Liver (tissue), 9 donors: ENCODE data around the gene GUK1. TPM values are rescaled to one million over a fixed set of nuclear protein-coding genes. Genes with fewer than 3 reads are reported as not detected.

Experiments used
- DNase-seq: peaks from one replicate; pipeline ENCODE4 v3.0.0-alpha.2; 2017; ENCODE audit warnings: low spot score
- H3K27ac ChIP-seq, 2 donors: one replicate each; pipeline ENCODE4 v1.7.0; 2013; ENCODE audit warnings: inconsistent platforms in 2 of 2, low read length in 2 of 2, control low read depth in 1 of 2, low read depth in 1 of 2, mild to moderate bottlenecking in 1 of 2
- H3K27me3 ChIP-seq, 4 donors: one replicate each; pipeline versions ENCODE4 v1.6.1 to v1.7.0; 2013; ENCODE audit warnings: low read length in 3 of 4, inconsistent platforms in 1 of 4, mild to moderate bottlenecking in 1 of 4, moderate library complexity in 1 of 4; ENCODE audit not compliant: control insufficient read depth in 4 of 4, insufficient read depth in 4 of 4
- H3K36me3 ChIP-seq, 4 donors: one replicate each; pipeline versions ENCODE4 v1.6.1 to v1.7.0; 2013; ENCODE audit warnings: low read length in 3 of 4, mild to moderate bottlenecking in 3 of 4, low read depth in 1 of 4, moderate library complexity in 1 of 4; ENCODE audit not compliant: control insufficient read depth in 4 of 4, insufficient read depth in 3 of 4
- H3K4me1 ChIP-seq, 4 donors: one replicate each; pipeline versions ENCODE4 v1.6.1 to v1.7.0; 2013; ENCODE audit warnings: low read length in 3 of 4, mild to moderate bottlenecking in 3 of 4, moderate library complexity in 1 of 4; ENCODE audit not compliant: control insufficient read depth in 4 of 4, insufficient read depth in 4 of 4
- H3K4me3 ChIP-seq, 3 donors: one replicate each; pipeline versions ENCODE4 v1.6.1 to v1.7.0; 2013; ENCODE audit warnings: low read length in 3 of 3, control low read depth in 1 of 3, low read depth in 1 of 3, mild to moderate bottlenecking in 1 of 3
- H3K9ac ChIP-seq, 2 donors: one replicate each; pipeline ENCODE4 v1.7.0; 2013; ENCODE audit warnings: low read length in 2 of 2, mild to moderate bottlenecking in 2 of 2, moderate library complexity in 2 of 2, control low read depth in 1 of 2, low read depth in 1 of 2
- H3K9me3 ChIP-seq, 4 donors: one replicate each; pipeline versions ENCODE4 v1.6.1 to v1.7.0; 2013; ENCODE audit warnings: low read length in 3 of 4; ENCODE audit not compliant: control insufficient read depth in 4 of 4
- EGR1 ChIP-seq, 2 donors: IDR thresholded peaks; 2 replicates each; pipeline ENCODE4 v1.6.1; 2016 to 2018; ENCODE audit warnings: antibody characterized with exemption in 2 of 2, low read depth in 2 of 2
- FOXA2 ChIP-seq: IDR thresholded peaks from 2 replicates; pipeline ENCODE4 v1.6.1; 2016; ENCODE audit warnings: antibody characterized with exemption
- GABPA ChIP-seq, 2 donors: IDR thresholded peaks in 1 of 2; conservative IDR thresholded peaks in 1 of 2; 2 replicates each; pipeline ENCODE4 v1.6.1; 2016; ENCODE audit warnings: antibody characterized with exemption in 2 of 2, mild to moderate bottlenecking in 1 of 2, moderate library complexity in 1 of 2
- HNF4A ChIP-seq, 2 donors: conservative IDR thresholded peaks; 2 replicates each; pipeline ENCODE4 v1.6.1; 2016; ENCODE audit warnings: antibody characterized with exemption in 2 of 2, mild to moderate bottlenecking in 2 of 2
- HNF4G ChIP-seq: IDR thresholded peaks from 2 replicates; pipeline ENCODE4 v1.6.1; 2016; ENCODE audit warnings: antibody characterized with exemption
- NR2F2 ChIP-seq: IDR thresholded peaks from 2 replicates; pipeline ENCODE4 v1.6.1; 2016; ENCODE audit warnings: antibody characterized with exemption
- RAD21 ChIP-seq, 2 donors: IDR thresholded peaks; 2 replicates each; pipeline ENCODE4 v1.6.1; 2016; ENCODE audit warnings: antibody characterized with exemption in 2 of 2, mild to moderate bottlenecking in 2 of 2
- RXRA ChIP-seq, 2 donors: IDR thresholded peaks; 2 replicates each; pipeline ENCODE4 v1.6.1; 2017 to 2018; ENCODE audit warnings: antibody characterized with exemption in 2 of 2, mild to moderate bottlenecking in 1 of 2
- SP1 ChIP-seq: IDR thresholded peaks from 2 replicates; pipeline ENCODE4 v1.6.1; 2018; ENCODE audit warnings: antibody characterized with exemption, mild to moderate bottlenecking
- TAF1 ChIP-seq: conservative IDR thresholded peaks from 2 replicates; pipeline ENCODE4 v1.6.1; 2016; ENCODE audit warnings: antibody characterized with exemption, mild to moderate bottlenecking
- YY1 ChIP-seq: IDR thresholded peaks from 2 replicates; pipeline ENCODE4 v1.6.1; 2016; ENCODE audit warnings: antibody characterized with exemption, mild to moderate bottlenecking
- WGBS: extraction: QIAGEN DNeasy Blood & Tissue Kit; methylation state at CpG from one replicate; pipeline ENCODE4 v1.1.7; 2013; 5-methylcytosine and 5-hydroxymethylcytosine counted together
- polyA plus RNA-seq, 2 donors: library from polyadenylated mRNA; stranded (reverse) in 1 of 2; unstranded in 1 of 2; fragments of 200-250 nt in 1 of 2; fragments of >200 nt in 1 of 2; fragmentation: Nextera tagmentation in 1 of 2; extraction: Ambion mirVana in 1 of 2; gene quantifications; one replicate each; pipeline versions ENCODE4 v1.2.1 to v1.2.3, GENCODE V29; 2013 to 2015
- total RNA-seq, 2 donors: library from RNA; depleted of rRNA; stranded (reverse); fragments of >200 nt; gene quantifications; one replicate each; pipeline ENCODE4 v1.2.3, GENCODE V29; 2014
- TF ChIP-seq, protein P1 (sequence below): IDR thresholded peaks from 2 replicates; pipeline ENCODE4 v1.6.1; 2016; ENCODE audit warnings: antibody characterized with exemption
- TF ChIP-seq, protein P2 (sequence below): IDR thresholded peaks from 2 replicates; pipeline ENCODE4 v1.6.1; 2016; ENCODE audit warnings: antibody characterized with exemption
- TF ChIP-seq, protein P3 (sequence below): fragments of 150-350 bp; IDR thresholded peaks from 2 replicates; pipeline ENCODE4 v1.5.1; 2017; ENCODE audit warnings: improper control_type of control experiment, low read depth, low read length; ENCODE audit not compliant: missing input control
- TF ChIP-seq, protein P4 (sequence below): IDR thresholded peaks from 2 replicates; pipeline ENCODE4 v1.6.1; 2016; ENCODE audit warnings: antibody characterized with exemption, mild to moderate bottlenecking
- donor health status: healthy.
- donor health status: healthy.
- donor health status: healthy.
- donor health status: healthy.
- donor health status: healthy.

The GUK1 gene
- total and polyA plus RNA-seq, 4 donors = 147 to 251 (median 216) TPM

GRCh38 chr1:228095938-228096337, 44.1 kb upstream of the GUK1 start:
- no peak for TF ChIP-seq RXRA (IDR thresholded peaks at IDR 0.05)
- no peak for TF ChIP-seq NR2F2
- TF ChIP-seq TAF1 = no peak
- TF ChIP-seq RAD21 (IDR thresholded peaks at IDR 0.05) = no peak
- TF ChIP-seq, protein P1, sequence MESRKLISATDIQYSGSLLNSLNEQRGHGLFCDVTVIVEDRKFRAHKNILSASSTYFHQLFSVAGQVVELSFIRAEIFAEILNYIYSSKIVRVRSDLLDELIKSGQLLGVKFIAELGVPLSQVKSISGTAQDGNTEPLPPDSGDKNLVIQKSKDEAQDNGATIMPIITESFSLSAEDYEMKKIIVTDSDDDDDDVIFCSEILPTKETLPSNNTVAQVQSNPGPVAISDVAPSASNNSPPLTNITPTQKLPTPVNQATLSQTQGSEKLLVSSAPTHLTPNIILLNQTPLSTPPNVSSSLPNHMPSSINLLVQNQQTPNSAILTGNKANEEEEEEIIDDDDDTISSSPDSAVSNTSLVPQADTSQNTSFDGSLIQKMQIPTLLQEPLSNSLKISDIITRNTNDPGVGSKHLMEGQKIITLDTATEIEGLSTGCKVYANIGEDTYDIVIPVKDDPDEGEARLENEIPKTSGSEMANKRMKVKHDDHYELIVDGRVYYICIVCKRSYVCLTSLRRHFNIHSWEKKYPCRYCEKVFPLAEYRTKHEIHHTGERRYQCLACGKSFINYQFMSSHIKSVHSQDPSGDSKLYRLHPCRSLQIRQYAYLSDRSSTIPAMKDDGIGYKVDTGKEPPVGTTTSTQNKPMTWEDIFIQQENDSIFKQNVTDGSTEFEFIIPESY = no peak
- TF ChIP-seq HNF4G = no peak
- Histone ChIP-seq H3K27ac (no peak overlapping the region), H3K9me3 (peaks cover 0 to 12% (median 7%) of the 10 kb centered on the region in 4 donors), H3K36me3 (peaks cover 11 to 34% (median 24%) of the 10 kb centered on the region in 4 donors), H3K4me3 (no peak overlapping the region), H3K4me1 (peaks cover 2 to 25% (median 9%) of the 10 kb centered on the region in 4 donors), H3K9ac (no peak overlapping the region), H3K27me3 (no peaks in the 10 kb centered on the region)
- DNase-seq = no peak
- 95% methylated on average over 8 of the region's 8 CpGs for WGBS

- Histone ChIP-seq H3K36me3 (peaks cover 11 to 34% (median 24%) of the 10 kb centered on the region in 4 donors), H3K27me3 (no peaks in the 10 kb centered on the region), H3K27ac (no peak overlapping the region), H3K4me1 (peaks cover 4 to 24% (median 10%) of the 10 kb centered on the region in 4 donors), H3K4me3 (no peak overlapping the region), H3K9me3 (peaks cover 0 to 12% (median 7%) of the 10 kb centered on the region in 4 donors), H3K9ac (no peak overlapping the region)
- 95% methylated on average over 13 of the region's 13 CpGs for WGBS
- TF ChIP-seq, protein P2, sequence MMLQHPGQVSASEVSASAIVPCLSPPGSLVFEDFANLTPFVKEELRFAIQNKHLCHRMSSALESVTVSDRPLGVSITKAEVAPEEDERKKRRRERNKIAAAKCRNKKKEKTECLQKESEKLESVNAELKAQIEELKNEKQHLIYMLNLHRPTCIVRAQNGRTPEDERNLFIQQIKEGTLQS = no peak
- TF ChIP-seq RAD21 (IDR thresholded peaks at IDR 0.05) (no peak), FOXA2 (no peak), HNF4A (conservative IDR thresholded peaks at IDR 0.05) (no peak), HNF4G (no peak), GABPA (IDR thresholded peaks at IDR 0.05 in 1 of 2, conservative IDR thresholded peaks at IDR 0.05 in 1 of 2) (no peak), YY1 (no peak), TAF1 (no peak), EGR1 (IDR thresholded peaks at IDR 0.05; ENCODE audit: low read depth in 2 of 2) (no peak), SP1 (no peak)
- TF ChIP-seq, protein P3, sequence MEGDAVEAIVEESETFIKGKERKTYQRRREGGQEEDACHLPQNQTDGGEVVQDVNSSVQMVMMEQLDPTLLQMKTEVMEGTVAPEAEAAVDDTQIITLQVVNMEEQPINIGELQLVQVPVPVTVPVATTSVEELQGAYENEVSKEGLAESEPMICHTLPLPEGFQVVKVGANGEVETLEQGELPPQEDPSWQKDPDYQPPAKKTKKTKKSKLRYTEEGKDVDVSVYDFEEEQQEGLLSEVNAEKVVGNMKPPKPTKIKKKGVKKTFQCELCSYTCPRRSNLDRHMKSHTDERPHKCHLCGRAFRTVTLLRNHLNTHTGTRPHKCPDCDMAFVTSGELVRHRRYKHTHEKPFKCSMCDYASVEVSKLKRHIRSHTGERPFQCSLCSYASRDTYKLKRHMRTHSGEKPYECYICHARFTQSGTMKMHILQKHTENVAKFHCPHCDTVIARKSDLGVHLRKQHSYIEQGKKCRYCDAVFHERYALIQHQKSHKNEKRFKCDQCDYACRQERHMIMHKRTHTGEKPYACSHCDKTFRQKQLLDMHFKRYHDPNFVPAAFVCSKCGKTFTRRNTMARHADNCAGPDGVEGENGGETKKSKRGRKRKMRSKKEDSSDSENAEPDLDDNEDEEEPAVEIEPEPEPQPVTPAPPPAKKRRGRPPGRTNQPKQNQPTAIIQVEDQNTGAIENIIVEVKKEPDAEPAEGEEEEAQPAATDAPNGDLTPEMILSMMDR = no peak
- TF ChIP-seq, protein P1 = no peak
- TF ChIP-seq, protein P4, sequence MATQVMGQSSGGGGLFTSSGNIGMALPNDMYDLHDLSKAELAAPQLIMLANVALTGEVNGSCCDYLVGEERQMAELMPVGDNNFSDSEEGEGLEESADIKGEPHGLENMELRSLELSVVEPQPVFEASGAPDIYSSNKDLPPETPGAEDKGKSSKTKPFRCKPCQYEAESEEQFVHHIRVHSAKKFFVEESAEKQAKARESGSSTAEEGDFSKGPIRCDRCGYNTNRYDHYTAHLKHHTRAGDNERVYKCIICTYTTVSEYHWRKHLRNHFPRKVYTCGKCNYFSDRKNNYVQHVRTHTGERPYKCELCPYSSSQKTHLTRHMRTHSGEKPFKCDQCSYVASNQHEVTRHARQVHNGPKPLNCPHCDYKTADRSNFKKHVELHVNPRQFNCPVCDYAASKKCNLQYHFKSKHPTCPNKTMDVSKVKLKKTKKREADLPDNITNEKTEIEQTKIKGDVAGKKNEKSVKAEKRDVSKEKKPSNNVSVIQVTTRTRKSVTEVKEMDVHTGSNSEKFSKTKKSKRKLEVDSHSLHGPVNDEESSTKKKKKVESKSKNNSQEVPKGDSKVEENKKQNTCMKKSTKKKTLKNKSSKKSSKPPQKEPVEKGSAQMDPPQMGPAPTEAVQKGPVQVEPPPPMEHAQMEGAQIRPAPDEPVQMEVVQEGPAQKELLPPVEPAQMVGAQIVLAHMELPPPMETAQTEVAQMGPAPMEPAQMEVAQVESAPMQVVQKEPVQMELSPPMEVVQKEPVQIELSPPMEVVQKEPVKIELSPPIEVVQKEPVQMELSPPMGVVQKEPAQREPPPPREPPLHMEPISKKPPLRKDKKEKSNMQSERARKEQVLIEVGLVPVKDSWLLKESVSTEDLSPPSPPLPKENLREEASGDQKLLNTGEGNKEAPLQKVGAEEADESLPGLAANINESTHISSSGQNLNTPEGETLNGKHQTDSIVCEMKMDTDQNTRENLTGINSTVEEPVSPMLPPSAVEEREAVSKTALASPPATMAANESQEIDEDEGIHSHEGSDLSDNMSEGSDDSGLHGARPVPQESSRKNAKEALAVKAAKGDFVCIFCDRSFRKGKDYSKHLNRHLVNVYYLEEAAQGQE = no peak
- DNase-seq = peak; percentile 17
These were observed 43.4 kb upstream of the GUK1 start for GRCh38 chr1:228096416-228097332.
